ENCODE measurements around the gene KCNJ6. TPM values are rescaled to one million over a fixed set of nuclear protein-coding genes. Genes with fewer than 3 reads are reported as not detected.

Gene KCNJ6
- polyA plus RNA-seq, 1 of the 3 experiments (the other 2 are of a cell fraction) = not detected

- H3F3A ChIP-seq (replicated peaks; ENCODE audit: insufficient read depth) = no peaks in the 10 kb centered on the region
- H3K4me3 ChIP-seq (ENCODE audit: low read depth in 2 of 2, low read length in 1 of 2) = no peak overlapping the region
- H4K20me1 ChIP-seq (ENCODE audit: insufficient read depth) = no peaks in the 10 kb centered on the region
- H3K9ac ChIP-seq = no peak overlapping the region
- no peaks in the 10 kb centered on the region for H3K79me2 ChIP-seq (ENCODE audit: insufficient read depth)
- WGBS (ENCODE audit: low lambda C conversion rate) = 8% methylated on average over 4 of the region's 4 CpGs
- H3K9me2 ChIP-seq = no peaks in the 10 kb centered on the region
- H3K4me1 ChIP-seq (ENCODE audit: control insufficient read depth in 1 of 2, insufficient read depth in 2 of 2, low read depth in 1 of 2, low read length in 1 of 2) = no peaks in the 10 kb centered on the region
- no peaks in the 10 kb centered on the region; the same call in 1 of the 2 replicates for H3K27me3 ChIP-seq (ENCODE audit: insufficient read depth)
- H3K36me3 ChIP-seq (replicated peaks in 1 of 2; ENCODE audit: control insufficient read depth in 1 of 2, insufficient read depth in 2 of 2, low read length in 1 of 2) = no peaks in the 10 kb centered on the region
- no peak overlapping the region for H3K4me2 ChIP-seq
- ChIA-PET POLR2A (no interaction called here), CTCF (interaction anchor here (0.6 kb wide), 1 partner anchor 511 kb away, joined by 3 read pairs; no protein-coding TSS in a partner anchor)
- H2AFZ ChIP-seq (ENCODE audit: low read depth) = no peak overlapping the region
- no peak overlapping the region for H3K27ac ChIP-seq (ENCODE audit: low read depth in 2 of 2, low read length in 1 of 2)
- no peak for DNase-seq
- TF ChIP-seq GABPA (IDR thresholded peaks at IDR 0.05; ENCODE audit: low read depth) = no peak
- TF ChIP-seq SMC3 (IDR thresholded peaks at IDR 0.05; ENCODE audit: low read depth, low read length) = no peak
- TF ChIP-seq IRF3 (IDR thresholded peaks at IDR 0.05; ENCODE audit: low read depth, low read length) = no peak
- no peak for TF ChIP-seq SIN3A (IDR thresholded peaks at IDR 0.05; ENCODE audit: borderline replicate concordance, low read depth, low read length)
- no peak for TF ChIP-seq EP300 (IDR thresholded peaks at IDR 0.05; ENCODE audit: borderline replicate concordance in 1 of 2, low read depth in 1 of 2, low read length in 1 of 2)
- TF ChIP-seq RAD21 (IDR thresholded peaks at IDR 0.05; ENCODE audit: low read length) = no peak
- no peak for TF ChIP-seq YY1 (IDR thresholded peaks at IDR 0.05; ENCODE audit: low read depth)
- no peak for TF ChIP-seq GATA2 (CRISPR knock-in tag; IDR thresholded peaks at IDR 0.05)
- TF ChIP-seq, protein P1, sequence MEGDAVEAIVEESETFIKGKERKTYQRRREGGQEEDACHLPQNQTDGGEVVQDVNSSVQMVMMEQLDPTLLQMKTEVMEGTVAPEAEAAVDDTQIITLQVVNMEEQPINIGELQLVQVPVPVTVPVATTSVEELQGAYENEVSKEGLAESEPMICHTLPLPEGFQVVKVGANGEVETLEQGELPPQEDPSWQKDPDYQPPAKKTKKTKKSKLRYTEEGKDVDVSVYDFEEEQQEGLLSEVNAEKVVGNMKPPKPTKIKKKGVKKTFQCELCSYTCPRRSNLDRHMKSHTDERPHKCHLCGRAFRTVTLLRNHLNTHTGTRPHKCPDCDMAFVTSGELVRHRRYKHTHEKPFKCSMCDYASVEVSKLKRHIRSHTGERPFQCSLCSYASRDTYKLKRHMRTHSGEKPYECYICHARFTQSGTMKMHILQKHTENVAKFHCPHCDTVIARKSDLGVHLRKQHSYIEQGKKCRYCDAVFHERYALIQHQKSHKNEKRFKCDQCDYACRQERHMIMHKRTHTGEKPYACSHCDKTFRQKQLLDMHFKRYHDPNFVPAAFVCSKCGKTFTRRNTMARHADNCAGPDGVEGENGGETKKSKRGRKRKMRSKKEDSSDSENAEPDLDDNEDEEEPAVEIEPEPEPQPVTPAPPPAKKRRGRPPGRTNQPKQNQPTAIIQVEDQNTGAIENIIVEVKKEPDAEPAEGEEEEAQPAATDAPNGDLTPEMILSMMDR (IDR thresholded peaks at IDR 0.05) = no peak
- no peak for TF ChIP-seq RCOR1 (IDR thresholded peaks at IDR 0.05; ENCODE audit: low read length)
- TF ChIP-seq MEF2A (IDR thresholded peaks at IDR 0.05; ENCODE audit: borderline replicate concordance, low read depth) = no peak
- TF ChIP-seq, protein P2, sequence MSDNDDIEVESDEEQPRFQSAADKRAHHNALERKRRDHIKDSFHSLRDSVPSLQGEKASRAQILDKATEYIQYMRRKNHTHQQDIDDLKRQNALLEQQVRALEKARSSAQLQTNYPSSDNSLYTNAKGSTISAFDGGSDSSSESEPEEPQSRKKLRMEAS (IDR thresholded peaks at IDR 0.05; ENCODE audit: low read depth) = no peak
- TF ChIP-seq FOSL2 (IDR thresholded peaks at IDR 0.05; ENCODE audit: borderline replicate concordance, low read depth) = no peak
- TF ChIP-seq CHD2 (IDR thresholded peaks at IDR 0.05; ENCODE audit: low read length, partially characterized antibody) = no peak
- TF ChIP-seq ELF1 (IDR thresholded peaks at IDR 0.05) = no peak
- no peak for TF ChIP-seq USF2 (IDR thresholded peaks at IDR 0.05; ENCODE audit: borderline replicate concordance, low read depth, low read length)
- no peak for TF ChIP-seq NFIC (IDR thresholded peaks at IDR 0.05; ENCODE audit: borderline replicate concordance)
- no peaks in the 10 kb centered on the region for H3K9me3 ChIP-seq
Measured at GRCh38 chr21:37737507-37737906, 178.8 kb downstream of the KCNJ6 start.
